Measurements from ENCODE around the gene CTNNA1.
"Not testable (repeated sequence)": the region's sequence is repeated elsewhere in the genome, so short reads cannot be mapped to it uniquely, and the experiment has no call there.

The CTNNA1 gene

DNA sequence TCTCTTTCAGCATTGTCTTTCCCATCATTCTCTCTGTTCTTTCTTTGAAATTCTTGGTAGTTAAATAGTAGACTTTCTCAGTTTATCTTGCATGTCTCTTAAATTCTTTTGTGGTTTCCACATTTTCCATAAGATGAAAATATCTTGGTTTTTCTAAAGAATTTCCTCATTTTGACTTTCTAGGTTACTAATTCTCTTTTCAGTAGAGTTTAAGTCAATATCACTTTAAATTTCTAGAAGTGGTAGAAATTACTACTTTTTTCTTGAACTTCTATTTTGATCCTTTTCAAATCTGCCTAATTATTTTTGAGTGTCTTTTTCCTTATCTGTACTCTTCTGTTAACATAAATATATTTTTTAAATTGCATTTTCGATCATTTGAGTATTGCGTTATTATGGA lies 145.5 kb downstream of the CTNNA1 start:
- no peak for DNase-seq (ENCODE audit: low spot score)

DNA sequence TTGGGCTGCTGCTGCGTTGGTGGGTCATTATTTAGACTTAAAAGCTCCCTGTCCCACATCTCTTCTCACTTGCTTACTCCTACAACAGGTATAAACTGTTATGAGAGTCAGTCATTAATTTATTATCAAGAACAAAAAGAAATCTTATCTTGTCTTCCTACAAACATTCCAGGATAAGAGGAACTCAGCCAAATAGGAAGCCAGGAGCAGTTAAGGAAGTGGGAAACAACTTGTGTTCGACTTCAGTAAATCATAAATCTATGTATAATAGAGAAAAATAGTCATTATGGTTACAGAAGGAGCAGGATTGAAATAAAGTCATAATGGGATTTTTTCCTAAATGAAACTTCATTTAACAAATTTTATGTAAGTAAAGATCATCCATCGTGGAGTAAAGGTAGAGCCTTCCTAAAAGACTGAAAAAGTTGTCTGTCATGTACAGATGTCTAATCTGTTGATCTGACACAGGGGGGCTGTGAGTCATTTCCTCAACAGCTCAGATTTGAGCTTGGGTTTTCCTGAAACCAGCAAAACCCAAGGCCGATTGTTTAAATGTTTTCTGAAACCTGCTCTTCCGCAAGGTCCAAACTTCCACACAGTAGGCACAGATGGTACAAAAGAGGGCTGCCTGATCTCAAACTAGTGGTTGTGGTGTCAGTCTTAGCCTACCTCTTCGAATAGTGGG lies 147.2 kb downstream of the CTNNA1 start:
- DNase-seq (ENCODE audit: low spot score) = no peak

DNA sequence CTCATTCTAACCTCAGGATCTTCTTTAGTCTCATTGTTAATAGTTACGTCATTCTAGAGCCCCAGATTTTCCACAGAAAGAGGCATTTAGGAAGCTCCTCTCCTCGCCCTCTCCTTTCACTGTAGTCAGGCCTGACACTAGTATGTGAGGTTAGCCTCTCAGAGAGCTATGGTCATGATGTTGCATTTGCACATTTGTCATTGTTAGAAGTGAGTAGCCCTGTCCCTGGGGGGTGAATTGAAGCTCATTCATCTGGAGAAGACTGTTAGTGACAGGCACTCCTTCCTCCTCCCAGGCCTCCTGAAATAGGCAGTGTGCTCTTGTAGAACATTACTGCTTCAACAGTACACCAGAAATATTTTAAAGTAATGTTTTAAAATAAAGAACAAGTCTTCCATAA lies 148.5 kb downstream of the CTNNA1 start:
- no peak for DNase-seq (ENCODE audit: low spot score)

DNA sequence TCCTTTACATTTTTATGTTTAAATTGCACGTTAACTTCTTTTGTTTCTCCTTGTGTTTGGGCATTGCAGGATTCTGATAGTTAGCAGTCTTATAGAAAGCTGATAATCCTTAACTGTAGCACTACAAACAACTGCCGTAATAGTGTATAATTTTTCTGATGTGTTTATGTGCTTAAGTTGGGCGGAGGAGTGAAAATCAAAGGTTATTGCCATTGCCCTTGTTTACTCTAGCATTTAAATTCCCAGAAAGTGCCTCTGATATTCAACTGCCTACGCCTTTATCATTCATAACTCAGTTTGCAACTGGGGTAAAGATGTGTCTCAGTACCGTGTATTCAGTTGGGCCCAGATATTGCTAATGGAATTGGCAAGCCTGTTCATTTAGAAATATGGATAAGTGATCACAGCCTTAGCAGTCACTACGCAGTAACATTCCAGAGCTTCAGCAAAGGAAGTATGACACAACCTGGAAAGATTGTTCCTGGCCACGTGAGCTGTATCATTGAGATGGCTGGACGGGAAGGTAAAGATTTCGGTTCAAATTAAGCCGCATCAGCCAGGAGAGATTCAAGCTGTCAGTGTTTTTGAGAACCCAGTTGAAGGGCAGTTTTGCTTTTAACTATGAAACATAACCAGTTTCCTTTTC lies 150.0 kb downstream of the CTNNA1 start:
- no peak for DNase-seq (ENCODE audit: low spot score)

DNA sequence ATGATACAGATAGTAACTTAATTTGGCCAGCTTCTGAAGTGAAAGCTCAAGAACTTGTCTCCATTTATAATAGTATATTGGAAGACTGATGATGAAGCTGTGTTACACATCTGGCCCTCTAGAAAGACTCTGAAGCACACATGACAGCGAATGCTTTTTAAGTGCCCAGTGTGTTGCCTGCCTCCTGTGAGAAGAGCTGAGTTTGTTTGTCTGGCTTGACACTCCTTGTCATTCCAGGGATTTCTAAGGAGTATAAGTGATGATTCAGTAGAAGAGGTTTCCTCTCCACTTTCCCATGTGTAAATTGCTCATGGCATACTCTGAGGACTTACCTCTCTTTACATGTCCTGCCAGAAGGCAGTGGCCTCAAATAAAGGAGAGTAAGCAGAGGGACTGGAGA lies 152.3 kb downstream of the CTNNA1 start:
- no peak for DNase-seq (ENCODE audit: low spot score)

DNA sequence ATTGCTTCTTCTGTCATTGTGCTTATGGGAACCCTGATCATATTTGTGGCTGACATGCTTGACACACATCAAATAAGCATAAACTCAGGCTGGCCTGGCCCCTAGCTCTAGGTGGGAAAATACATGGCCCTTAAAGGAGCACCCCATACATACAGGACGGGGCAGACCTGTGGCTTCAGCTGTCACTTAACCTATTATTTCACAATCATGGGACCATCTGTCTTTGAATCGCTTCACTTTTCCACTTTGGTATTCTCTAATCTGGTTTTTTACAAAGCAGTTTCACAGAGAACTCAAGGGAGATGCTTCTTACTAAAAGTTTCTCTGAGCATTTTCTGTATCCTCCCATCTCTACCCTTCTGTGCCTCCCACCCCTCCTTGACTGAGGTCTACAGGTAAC lies 156.5 kb downstream of the CTNNA1 start:
- DNase-seq (ENCODE audit: low spot score) = no peak

DNA sequence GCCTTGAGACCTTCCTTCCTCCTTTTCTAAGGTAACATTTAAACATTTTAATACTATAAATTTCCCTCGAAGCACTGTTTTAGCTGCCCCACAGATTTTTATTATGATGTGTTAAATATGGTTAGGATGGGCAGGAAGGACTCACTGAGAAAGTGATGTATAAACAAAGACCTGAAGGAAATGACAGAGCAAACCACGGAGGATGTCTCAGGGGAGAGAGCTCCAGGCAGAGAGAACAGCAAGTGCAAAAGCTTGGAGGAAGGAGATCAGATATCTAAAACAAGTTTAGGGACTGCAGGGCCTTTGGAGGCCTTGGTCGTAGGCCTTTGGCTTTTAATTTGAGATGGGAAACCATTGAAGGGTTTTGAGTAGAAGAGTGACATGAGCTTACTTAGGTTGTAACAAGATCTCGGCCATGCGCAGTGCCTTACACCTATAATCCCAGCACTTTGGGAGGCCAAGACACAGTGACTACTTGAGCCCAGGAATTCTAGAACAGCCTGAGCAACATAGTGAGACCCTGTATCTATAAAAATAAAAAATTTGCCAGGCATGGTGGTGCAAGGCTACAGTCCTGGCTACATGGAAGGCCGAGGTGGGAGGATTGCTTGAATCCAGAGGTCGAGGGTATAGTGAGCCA lies 157.4 kb downstream of the CTNNA1 start:
- DNase-seq (ENCODE audit: low spot score) = no peak

DNA sequence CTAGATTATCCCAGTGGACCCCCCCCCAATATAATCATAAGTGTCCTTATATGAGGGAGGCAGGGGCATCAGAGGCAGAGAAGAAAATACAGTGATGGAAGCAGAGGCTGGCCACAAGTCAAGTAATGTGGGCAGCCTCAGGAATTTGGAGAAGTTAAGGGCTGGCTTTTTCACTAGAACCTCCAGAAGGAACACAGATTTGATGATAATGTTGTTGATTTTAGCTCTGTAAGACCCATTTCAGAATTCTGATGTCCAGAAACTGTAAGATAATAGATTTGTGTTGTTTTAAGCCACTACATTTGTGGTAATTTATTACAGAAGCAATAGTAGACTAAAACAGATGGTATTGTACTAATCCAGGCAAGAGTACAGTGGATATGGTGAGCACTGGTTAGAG lies 158.2 kb downstream of the CTNNA1 start:
- no peak for DNase-seq (ENCODE audit: low spot score)

DNA sequence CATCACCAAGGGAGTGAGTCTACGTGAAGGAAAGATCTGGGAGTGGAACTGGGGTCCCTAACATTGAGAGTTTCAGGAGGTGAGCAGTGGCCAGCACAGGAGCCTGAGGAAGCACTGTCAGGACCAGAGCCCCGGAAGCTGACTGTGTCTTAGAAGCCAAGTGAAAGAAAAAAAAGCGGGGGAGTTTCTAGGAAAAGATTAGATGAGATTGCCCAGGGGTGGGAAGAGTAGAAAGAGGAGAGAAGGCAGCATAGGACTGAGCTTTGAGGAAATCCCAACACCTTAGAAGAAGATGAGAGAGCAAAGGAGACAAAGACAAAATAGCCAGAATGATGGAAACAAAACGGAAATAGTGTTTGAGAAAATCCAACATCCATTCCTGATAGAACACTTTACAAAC lies 158.9 kb downstream of the CTNNA1 start:
- no peak for DNase-seq (ENCODE audit: low spot score)

DNA sequence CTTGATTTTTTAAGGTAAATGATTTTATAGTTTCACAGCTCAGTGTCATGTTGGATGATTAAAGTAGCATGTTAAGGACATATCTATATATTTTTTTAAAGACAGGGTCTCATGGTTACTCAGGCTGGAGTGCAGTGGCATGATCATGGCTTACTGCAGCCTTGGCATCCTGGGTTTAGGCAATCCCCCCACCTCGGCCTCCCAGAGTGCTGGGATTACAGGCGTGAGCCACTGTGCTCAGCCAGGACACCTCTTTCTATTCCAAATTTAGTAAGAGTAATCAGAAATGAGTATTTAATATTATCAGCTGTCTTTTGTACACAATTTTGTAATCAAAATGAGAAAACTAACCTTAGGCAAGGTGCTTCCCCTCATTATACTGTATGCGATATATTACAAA lies 160.5 kb downstream of the CTNNA1 start:
- no peak for DNase-seq (ENCODE audit: low spot score)

DNA sequence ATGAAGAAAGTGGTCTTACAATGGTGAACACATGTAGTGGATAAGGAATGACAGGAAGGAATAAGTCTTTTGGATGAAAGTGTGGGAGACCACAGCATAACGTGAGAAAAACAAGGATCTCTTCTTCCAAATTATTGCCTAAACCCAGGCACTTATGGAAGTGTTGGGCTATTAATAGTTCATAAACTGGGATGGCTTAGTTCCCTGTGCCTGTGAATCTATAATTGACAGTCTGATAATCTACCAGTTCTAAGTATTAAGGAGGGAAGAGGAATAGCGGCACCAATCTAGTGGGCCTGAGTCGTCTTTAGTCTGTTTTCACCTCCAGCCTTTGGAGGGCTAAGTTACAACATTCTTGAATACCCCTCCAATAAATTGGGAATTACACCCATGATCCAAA lies 161.1 kb downstream of the CTNNA1 start:
- DNase-seq (ENCODE audit: low spot score) = no peak

DNA sequence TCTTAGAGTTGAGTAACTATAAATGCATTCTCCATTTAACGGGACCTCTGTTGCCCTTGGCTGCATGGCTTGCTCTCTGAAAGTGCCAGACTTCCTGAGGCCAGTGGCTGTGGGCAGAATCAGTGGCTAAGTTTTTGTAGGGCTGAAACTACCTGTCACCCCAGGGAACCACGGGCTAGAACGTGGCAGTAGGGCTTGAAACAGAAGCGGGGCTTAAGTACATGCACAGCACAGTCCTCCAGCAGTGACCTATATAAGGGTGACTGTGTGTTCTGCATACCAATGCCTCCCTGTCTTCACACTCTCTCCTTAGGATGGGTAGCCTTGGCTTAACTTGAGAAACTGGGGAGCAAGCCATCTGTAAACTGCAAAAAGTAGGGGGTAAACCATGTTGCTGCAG lies 165.5 kb downstream of the CTNNA1 start:
- no peak for DNase-seq (ENCODE audit: low spot score)

DNA sequence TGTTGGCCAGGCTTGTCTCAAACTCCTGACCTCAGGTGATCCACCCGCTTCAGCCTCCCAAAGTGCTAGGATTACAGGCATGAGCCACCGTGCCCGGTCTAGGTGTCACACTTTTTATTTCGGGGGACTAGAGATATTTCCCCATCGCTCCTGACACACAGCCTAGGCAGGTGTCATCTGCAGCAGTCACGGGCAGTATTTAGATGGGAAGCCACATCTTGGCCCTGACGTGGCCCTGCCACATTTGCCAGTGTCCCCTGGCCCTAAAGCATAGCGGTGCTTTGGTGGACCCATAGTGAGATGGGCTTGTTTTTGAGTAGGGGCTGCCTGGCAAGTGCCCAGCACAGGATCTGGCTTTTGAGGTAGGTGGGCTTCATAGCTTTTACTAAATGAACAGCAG lies 167.0 kb downstream of the CTNNA1 start:
- DNase-seq (ENCODE audit: low spot score) = no peak

DNA sequence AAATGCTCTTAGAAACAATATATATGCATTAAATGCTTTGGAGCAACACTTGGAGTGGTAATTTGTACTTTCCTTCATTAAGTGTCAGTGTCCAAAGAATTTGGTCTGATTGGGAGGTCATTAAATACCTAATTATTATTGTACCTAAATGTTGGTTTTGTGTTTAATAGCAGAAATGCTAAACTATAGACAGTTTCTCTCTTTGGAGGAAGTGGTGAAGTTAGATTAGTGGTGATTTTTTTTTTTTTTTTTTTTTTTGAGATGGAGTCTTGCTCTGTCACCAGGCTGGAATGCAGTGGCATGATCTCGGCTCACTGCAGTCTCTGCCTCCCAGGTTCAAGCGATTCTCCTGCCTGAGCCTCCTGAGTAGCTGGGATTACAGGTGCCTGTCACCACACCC lies 168.1 kb downstream of the CTNNA1 start:
- DNase-seq (ENCODE audit: low spot score) = not testable (repeated sequence)

DNA sequence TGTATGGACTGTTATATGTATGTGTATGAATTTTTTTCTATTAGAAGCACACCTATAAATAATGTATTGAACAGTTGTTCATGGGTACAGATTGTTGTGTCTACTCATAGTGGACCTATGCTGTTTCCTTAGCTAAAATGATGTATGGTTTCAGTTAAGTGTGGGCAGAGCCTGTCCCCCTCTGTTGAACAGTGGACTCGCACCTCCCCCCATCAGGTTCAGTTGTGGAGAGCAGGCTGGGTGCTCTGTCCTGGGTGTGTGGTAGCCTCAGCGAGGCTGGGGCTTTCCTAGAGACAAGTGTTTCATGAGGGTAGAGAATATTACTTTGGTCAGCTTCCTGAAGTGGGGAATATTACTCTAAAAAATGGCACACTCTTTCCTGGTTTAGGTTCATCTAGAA lies 169.3 kb downstream of the CTNNA1 start:
- no peak for DNase-seq (ENCODE audit: low spot score)

DNA sequence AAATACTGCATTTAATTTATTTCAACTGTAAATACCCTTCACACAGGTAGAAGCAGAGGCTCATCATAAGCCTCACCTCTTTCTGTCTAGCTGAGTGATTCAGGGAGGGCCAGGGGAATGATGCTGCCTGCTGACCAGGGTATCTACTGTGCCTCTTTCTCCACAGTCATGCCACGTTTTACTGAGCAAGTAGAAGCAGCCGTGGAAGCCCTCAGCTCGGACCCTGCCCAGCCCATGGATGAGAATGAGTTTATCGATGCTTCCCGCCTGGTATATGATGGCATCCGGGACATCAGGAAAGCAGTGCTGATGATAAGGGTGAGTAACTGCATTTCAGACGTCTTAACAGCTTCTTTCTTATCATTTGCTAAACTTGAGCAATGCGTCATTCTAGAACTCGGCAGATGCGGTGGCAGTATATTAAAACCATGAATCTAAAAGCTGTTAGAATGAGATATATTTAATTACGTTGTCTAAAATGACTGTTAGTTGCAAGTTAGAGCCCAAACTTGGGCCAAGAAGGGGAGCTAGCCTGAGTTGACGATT lies 171.9 kb downstream of the CTNNA1 start:
- no peak for DNase-seq (ENCODE audit: low spot score)

DNA sequence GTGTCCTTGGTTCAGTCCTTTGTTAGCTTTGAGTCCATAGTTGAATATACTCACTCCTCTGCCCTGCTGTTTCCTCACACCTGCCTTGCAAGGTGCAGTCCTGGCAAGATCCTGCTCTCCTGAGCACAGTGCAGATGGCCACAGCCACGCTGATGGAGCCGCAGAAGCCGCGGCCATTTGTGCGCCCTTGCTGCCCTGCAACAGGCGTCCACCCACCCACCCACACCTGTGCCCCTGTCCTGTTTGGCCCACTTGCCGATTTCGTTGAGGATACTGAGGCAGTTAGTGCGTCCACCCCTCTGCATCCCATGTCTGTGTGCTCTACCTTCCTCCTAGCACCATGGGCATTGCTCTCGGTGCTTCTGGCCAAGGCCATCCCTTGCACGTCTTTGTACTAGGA lies 173.0 kb downstream of the CTNNA1 start:
- DNase-seq (ENCODE audit: low spot score) = no peak

DNA sequence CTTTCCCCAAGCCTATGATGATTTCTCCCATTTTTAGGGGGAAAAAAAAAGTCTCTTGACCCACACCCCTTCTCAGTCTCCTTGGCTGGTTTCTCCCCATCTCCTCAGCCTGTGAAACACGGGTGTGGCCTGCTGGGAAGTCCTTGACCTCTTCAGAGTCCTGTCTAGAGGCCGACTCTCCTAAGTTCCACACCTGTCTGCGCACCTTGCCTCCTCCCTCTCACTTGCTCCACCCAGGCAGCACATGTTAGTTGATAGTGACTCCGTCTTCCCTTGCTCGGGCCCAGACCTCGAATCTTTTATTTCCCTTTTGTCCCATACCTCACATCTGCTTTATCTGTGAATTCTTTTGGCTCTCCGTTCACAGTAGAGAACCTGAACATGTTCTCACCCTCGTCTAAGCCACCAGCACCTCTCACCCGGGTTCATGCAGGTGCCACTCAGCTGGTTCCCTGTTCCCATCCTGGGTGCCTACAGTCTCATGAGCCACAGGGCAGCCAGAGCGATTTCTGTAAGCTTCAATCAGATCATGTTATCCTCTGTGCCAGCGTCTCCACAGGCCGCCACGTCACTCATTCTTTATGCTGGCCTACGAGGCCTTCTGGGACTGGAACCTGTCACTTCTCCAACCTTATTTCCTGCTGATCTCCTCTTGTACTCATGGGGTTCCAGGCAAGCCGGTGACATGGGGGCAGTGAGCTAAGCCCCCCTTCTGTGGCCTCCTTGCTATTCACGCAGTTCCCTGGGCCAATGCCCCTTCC lies 173.6 kb downstream of the CTNNA1 start:
- DNase-seq (ENCODE audit: low spot score) = no peak

DNA sequence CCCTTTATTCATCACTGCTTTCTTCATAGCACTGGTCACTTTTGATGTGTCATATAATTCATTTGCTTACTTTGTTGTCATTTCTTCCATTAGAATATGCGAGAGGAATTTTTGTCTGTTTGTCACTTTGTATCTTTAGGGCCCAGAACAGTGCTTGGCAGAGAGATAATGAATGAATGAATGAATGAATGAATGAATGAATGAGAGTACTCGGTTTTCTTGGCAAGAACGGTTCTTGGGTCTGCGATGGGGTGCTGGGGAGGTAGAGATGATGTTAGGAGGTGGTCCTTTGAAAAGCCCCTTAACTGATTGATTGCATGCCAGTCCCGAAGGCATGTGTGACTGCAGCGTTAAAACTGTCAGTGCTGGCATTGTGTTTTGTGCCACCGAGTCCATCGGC lies 174.3 kb downstream of the CTNNA1 start:
- DNase-seq (ENCODE audit: low spot score) = no peak

DNA sequence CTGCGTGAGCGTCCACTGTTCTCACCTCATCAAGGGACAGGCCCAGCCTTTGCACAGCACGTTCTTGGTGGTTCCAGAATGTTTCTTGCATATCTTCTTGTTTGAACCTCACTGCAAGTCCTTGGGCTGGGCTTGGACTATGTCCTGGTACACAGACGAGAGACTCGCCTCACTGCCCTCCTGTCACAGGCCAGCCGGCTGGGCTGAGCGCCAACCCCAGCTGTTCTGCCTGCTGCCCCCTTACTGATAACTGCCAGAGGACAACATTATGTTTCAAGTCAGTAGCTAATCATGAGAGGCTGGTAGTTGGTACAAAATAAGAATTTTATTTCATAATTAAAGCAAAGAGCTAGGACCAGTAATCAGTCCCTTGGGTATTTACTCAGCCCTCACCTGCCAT lies 174.8 kb downstream of the CTNNA1 start:
- no peak for DNase-seq (ENCODE audit: low spot score)

DNA sequence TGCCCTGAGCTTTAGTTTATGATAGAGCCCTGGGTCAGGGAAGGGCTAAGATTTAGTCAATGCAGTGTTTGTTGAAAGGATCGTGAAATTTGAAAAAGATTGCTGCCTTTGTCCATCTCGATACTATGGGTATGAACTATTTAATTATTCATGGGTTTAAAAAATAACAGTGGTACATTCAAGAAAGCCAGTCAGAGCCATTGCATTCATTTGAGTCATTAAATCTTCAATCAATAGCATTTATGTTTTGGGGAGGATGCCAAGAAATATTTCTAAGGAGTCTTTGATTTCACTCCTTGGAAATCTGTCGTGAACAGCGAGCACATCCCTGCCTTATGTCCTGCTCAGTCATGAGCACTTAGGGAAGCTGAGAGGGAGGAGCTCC lies 176.3 kb downstream of the CTNNA1 start:
- DNase-seq (ENCODE audit: low spot score) = no peak

DNA sequence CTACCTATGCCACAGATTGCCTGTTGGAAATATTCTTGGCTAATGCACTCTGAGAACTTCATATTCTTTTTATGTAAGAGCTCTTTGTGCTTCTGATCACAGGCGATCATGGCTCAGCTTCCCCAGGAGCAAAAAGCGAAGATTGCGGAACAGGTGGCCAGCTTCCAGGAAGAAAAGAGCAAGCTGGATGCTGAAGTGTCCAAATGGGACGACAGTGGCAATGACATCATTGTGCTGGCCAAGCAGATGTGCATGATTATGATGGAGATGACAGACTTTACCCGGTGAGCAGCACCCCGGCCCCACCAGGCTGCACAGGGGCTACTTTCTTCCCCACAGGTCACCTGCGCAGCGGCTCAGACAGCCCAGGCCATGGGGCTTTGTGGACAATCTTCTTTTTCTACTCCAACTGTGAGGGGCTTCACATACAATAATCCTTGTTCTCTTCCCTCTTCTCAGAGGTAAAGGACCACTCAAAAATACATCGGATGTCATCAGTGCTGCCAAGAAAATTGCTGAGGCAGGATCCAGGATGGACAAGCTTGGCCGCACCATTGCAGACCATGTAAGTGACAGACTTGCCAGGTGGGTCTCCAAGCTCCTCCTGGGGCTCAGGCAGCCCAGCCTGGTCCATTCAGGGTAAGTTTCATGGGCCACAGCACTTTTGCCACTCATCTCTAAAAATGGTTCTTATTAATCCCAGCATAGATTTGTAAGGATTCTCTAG lies 177.3 kb downstream of the CTNNA1 start:
- no peak for DNase-seq (ENCODE audit: low spot score)

Measured in CD4-positive, alpha-beta T cell treated with Interleukin-2 at 100 ng/mL for 4 hours (primary cell).